ENCODE results near the gene ZFP69B.

The ZFP69B gene

DNA sequence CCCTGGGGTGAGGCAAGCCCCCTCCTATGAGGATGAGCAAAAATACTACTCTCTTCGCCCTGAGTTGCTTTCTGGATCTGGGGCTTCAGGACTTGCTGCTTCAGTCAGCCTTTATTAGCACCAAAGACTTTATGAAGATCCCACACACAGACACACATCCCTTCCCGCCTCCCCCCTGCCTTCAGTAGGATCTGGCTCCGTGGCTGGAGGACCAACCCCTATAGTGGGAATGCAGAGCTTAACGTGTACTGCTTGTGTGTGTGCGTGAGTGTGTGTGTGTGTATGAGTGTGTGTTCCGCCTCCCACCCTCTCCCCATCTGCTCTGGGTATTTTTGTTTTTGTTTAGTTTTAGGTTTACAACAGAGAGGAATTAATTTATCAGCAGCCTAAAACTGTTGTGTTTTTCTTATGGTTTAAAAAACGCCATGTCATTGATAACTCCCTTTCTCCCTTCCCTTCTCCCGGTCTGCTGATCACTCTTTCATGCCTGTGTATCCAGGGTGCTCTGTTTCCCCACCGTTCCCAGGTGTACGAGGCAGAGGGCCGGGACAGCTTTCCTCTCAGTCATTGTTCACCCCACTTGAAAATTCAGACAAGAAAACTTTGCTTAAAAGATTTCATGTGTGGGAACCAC, 27.5 kb upstream of the ZFP69B start:
- Mint-ChIP-seq H3K9me3 (no peaks in the 10 kb centered on the region), H3K27me3 (no peaks in the 10 kb centered on the region), H3K4me3 (no peak overlapping the region), H3K27ac (no peak overlapping the region), H3K4me1 (peaks cover 2% of the 10 kb centered on the region), H3K36me3 (peaks cover 79% of the 10 kb centered on the region)
- no peak for DNase-seq
- CTCF ChIA-PET = no interaction called here

DNA sequence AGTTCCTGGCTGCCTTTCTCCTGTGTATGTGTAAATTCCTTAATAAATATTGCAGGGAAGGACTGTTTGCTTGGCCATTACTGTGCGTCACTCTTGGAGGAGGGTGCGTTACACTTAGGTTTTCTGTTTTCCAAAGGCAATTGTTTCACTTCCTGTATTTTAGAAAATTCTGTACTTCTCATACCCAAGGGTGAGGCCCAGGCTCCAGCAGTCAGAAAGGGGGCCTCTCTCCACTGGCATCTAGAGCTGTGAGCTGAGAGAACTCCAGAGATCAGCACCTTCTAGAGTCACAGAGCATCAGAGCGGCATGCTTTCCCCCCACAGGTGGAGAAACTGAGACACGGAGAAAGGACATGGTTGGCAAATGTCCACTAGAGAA, 27.0 kb upstream of the ZFP69B start:
- Mint-ChIP-seq H3K27me3 (no peaks in the 10 kb centered on the region), H3K4me3 (no peak overlapping the region), H3K36me3 (peaks cover 74% of the 10 kb centered on the region), H3K27ac (no peak overlapping the region), H3K4me1 (peaks cover 2% of the 10 kb centered on the region), H3K9me3 (no peaks in the 10 kb centered on the region)
- CTCF ChIA-PET = no interaction called here
- no peak for DNase-seq

DNA sequence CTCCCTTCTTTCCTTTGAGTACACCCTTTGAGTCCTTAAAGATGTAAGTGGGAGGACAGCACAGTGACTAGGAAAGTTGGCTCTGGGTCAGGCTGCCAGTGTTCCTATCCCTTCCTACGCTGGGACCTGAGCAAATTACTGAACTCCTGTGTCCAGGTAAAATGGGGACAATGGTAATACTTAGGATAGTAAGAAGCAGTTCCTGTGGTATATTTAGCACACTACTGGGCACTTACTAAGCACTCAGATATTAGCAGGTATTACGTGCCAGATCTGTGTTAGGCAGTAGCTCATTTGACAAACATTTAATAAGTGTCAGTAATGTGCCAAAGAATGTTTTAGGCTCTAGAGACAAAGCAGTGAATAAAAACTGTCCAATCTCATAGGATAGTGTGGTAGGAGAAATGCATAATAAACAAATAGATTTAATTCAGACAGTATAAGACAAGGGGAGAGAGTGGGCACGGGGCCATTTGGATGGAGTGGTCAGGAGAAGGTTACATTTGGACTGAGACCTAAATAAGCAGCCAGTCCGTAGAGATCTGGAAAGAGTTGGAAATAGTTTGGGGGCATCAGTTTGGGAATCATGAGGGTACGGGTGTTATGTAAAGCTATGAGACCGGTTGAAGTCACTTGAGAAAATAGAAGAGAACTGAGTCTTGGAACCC, 26.2 kb upstream of the ZFP69B start:
- DNase-seq = no peak
- H3K27me3 Mint-ChIP-seq = no peaks in the 10 kb centered on the region
- peaks cover 2% of the 10 kb centered on the region for H3K4me1 Mint-ChIP-seq
- no peaks in the 10 kb centered on the region for H3K9me3 Mint-ChIP-seq
- peaks cover 65% of the 10 kb centered on the region for H3K36me3 Mint-ChIP-seq
- no peak overlapping the region for H3K27ac Mint-ChIP-seq
- H3K4me3 Mint-ChIP-seq = no peak overlapping the region
- CTCF ChIA-PET = interaction anchor here (0.7 to 3.2 kb wide), 2 partner anchors 13 to 14 kb away, joined by 3 to 15 read pairs; no protein-coding TSS in a partner anchor

DNA sequence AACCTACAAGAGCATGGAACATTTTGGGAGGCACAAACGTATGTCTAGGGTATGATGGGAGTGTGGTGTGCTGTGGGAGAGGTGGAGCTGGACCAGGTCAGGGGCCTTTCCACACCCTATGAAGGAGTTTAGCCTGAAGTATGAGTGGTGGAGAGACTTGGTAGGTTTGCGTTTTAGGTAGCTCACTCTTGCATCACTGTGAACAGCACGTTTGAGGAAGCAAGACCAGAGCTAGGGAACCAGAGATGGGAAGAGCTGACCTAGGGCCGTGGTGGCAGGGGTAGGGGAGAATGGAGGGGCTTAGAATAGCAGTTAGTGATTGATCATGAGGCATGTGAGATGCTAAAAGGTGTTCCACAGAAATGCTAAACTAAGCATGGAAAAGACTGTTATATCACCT, 25.1 kb upstream of the ZFP69B start:
- CTCF ChIA-PET = interaction anchor here (3.2 kb wide), 1 partner anchor 13 kb away, joined by 15 read pairs; no protein-coding TSS in a partner anchor
- Mint-ChIP-seq H3K27ac (no peak overlapping the region), H3K9me3 (no peaks in the 10 kb centered on the region), H3K27me3 (no peaks in the 10 kb centered on the region), H3K4me1 (peaks cover 2% of the 10 kb centered on the region), H3K4me3 (no peak overlapping the region), H3K36me3 (peaks cover 56% of the 10 kb centered on the region)
- DNase-seq = no peak

GRCh38 chr1:40431385-40431784, 18.9 kb upstream of the ZFP69B start:
- Mint-ChIP-seq H3K36me3 (peaks cover 14% of the 10 kb centered on the region), H3K9me3 (no peaks in the 10 kb centered on the region), H3K4me3 (no peak overlapping the region), H3K27me3 (no peaks in the 10 kb centered on the region), H3K4me1 (no peaks in the 10 kb centered on the region), H3K27ac (peak overlapping the region; percentile 16)
- CTCF ChIA-PET = interaction anchor here (1.9 kb wide), 1 partner anchor 8 kb away, joined by 9 read pairs; no protein-coding TSS in a partner anchor
- no peak for DNase-seq

DNA sequence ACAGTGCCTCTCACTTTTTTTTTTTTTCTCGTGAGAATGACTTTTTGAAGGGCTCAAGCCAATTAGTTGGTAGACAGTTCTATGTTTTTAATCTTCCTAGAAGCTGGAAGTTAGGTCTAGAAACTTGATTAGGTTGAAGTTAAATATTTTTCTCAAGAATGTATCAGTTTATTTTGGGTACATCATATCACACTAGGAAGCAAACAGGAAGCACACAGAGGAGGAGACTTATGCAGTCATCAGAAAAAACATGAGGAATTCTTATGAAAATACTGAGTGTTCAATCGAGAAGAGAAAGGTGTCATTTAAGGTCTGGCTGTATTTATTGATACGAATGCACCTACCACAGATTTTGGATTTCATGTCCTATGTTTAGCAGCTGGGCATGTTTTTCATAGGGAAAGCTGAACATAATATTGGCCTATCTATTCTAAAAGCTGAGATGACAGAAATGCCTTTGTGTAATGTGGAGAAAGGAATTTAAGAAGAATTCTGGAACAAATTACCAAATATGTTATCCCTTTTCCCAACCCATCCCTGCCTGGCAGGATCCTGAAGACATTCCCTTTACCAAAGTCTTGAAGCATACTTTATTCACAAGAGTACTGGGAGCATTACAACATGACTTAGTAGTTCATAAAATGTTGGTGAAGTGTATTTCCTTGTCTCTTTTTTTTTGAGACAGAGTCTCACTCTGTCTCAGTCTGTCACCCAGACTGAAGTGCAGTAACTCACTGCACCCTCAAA, 17.5 kb upstream of the ZFP69B start:
- Mint-ChIP-seq H3K4me1 (no peaks in the 10 kb centered on the region), H3K36me3 (peaks cover 8% of the 10 kb centered on the region), H3K27me3 (no peaks in the 10 kb centered on the region), H3K27ac (no peak overlapping the region), H3K9me3 (no peaks in the 10 kb centered on the region), H3K4me3 (no peak overlapping the region)
- CTCF ChIA-PET = interaction anchor here (0.8 to 1.4 kb wide), 2 partner anchors 28 to 280 kb away, joined by 4 read pairs; no protein-coding TSS in a partner anchor
- no peak for DNase-seq

GRCh38 chr1:40435471-40435870, 14.8 kb upstream of the ZFP69B start:
- DNase-seq = no peak
- CTCF ChIA-PET = no interaction called here
- Mint-ChIP-seq H3K9me3 (peaks cover 5% of the 10 kb centered on the region), H3K4me1 (no peaks in the 10 kb centered on the region), H3K27ac (no peak overlapping the region), H3K36me3 (peaks cover 8% of the 10 kb centered on the region), H3K27me3 (no peaks in the 10 kb centered on the region), H3K4me3 (no peak overlapping the region)

- peaks cover 5% of the 10 kb centered on the region for H3K9me3 Mint-ChIP-seq
- H3K4me3 Mint-ChIP-seq = no peak overlapping the region
- H3K36me3 Mint-ChIP-seq = peaks cover 8% of the 10 kb centered on the region
- CTCF ChIA-PET = interaction anchor here (0.6 kb wide), 1 partner anchor 90 kb away, joined by 3 read pairs; no protein-coding TSS in a partner anchor
- no peaks in the 10 kb centered on the region for H3K4me1 Mint-ChIP-seq
- no peak overlapping the region for H3K27ac Mint-ChIP-seq
- DNase-seq = no peak
- no peaks in the 10 kb centered on the region for H3K27me3 Mint-ChIP-seq
These were observed 14.4 kb upstream of the ZFP69B start for GRCh38 chr1:40435876-40436275.

DNA sequence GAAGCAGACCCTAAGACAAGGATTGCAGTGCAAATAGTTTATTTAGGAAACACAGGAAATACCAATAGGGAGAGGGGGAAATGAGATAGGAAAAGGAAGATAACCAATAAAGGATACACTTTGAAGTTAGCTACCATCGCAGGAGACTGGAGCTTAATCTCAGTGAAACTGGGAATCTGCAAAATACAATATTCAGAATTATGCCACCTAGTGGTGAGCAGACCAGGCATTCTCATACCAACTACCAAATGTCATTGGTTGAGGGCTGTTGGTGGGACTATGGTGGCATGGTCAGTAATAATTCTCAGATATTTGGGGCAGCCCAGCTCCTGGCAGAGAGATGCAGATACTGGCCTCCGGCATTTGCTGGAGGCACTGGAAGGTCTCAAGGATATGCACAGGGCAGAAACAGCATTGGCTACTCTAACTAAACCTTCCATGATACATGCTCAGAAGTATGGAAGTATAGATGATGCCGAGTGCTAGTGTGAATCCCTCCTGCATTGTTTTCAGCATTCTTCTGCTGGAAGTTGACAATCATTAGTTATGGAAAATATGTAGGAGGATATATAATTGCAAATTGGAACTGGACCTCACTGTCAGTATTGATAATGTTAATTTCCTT, 11.8 kb upstream of the ZFP69B start:
- CTCF ChIA-PET = interaction anchor here (0.9 to 3.5 kb wide), 8 partner anchors 8 to 305 kb away, joined by 3 to 15 read pairs (median 5); no protein-coding TSS in a partner anchor
- Mint-ChIP-seq H3K27me3 (no peaks in the 10 kb centered on the region), H3K36me3 (peaks cover 5% of the 10 kb centered on the region), H3K27ac (no peak overlapping the region), H3K4me3 (no peak overlapping the region), H3K9me3 (peaks cover 5% of the 10 kb centered on the region), H3K4me1 (no peaks in the 10 kb centered on the region)
- DNase-seq = peak; percentile 32

DNA sequence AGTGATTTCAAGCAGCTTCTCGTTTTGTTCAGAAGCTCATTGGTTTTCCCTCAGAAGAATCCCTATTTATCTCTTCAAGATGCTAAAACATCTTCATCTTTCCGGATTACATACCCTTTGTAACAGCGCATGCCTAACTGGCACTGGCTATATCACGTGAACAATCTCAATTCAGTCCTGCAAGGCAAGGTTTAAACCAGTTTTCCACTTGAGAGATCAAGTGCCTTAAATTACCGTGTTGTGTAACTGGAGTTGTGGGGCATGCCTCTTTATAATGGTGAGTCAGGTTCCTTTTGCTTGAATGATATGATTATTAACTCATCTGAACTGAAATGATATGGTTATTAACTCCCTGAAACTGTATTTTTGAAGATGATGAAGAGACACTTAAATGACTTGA, 11.0 kb upstream of the ZFP69B start:
- peaks cover 7% of the 10 kb centered on the region for H3K36me3 Mint-ChIP-seq
- no peak overlapping the region for H3K27ac Mint-ChIP-seq
- H3K4me1 Mint-ChIP-seq = no peaks in the 10 kb centered on the region
- no peak overlapping the region for H3K4me3 Mint-ChIP-seq
- DNase-seq = no peak
- no peaks in the 10 kb centered on the region for H3K27me3 Mint-ChIP-seq
- H3K9me3 Mint-ChIP-seq = peaks cover 5% of the 10 kb centered on the region
- CTCF ChIA-PET = interaction anchor here (0.9 to 3.5 kb wide), 3 partner anchors 9 to 23 kb away, joined by 3 to 15 read pairs (median 9); no protein-coding TSS in a partner anchor

DNA sequence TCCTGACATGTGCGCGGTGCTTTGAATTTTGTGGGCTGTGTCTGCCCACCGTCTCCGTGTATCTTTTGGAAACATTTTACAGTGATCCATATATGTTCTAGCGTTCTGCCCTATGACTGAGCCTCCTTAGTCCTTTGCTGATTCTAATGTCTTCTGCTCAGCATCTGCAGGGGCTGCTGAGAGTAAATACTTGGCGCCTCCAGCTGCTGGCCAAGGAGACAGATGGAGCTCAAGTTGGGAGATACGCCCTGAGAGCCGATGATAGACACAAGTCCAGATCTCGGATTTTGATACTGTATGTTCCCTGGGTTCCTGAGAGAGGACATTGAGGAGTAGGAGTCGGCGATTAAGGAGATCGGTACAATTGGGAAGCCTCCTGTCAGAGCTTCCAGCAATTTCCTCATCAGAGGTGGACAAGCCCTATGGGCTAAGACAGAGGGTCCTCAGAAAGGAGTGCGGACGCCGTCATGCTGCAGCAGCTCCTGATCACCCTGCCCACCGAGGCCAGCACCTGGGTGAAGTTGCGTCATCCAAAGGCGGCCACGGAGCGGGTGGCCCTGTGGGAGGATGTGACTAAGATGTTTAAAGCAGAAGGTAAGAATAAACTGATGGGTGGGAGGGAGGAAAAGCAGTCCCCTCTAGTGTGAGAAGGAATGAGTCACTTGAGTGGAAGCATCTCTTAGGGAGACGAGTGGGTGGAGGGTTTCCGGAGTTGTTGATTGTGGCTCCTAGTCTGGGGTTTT, 390 bp downstream of the ZFP69B start:
- H3K27me3 Mint-ChIP-seq = no peaks in the 10 kb centered on the region
- peaks cover 29% of the 10 kb centered on the region for H3K4me1 Mint-ChIP-seq
- H3K27ac Mint-ChIP-seq = peak overlapping the region; percentile 95
- CTCF ChIA-PET = interaction anchor here (0.7 to 1.5 kb wide), 4 partner anchors 81 to 306 kb away, joined by 3 to 7 read pairs (median 4); no protein-coding TSS in a partner anchor
- H3K9me3 Mint-ChIP-seq = peaks cover 53% of the 10 kb centered on the region
- peaks cover 60% of the 10 kb centered on the region for H3K36me3 Mint-ChIP-seq
- peak; percentile 74 for DNase-seq
- H3K4me3 Mint-ChIP-seq = peak overlapping the region; percentile 82

GRCh38 chr1:40451238-40451585, 936 bp downstream of the ZFP69B start:
- H3K27ac Mint-ChIP-seq = peak overlapping the region; percentile 95

DNA sequence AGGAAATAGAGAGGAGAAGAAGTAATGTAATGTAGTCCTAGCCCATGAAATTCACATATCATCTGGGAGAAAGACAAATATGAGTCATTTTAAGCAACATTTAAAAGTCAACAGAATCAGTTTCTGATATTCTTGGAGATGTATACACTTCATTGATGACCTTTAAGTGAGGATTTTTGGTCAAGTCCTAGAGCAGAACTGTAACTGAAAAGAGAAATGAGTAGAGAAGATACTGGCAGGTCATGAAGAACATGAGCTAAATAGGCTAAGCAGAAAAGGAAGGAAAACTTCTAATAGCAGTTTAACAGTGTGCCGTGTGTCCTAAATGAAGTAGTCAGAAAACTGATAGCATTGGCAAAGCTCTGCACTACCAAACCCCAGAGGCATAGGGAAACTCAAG, 4.6 kb downstream of the ZFP69B start:
- H3K27ac Mint-ChIP-seq = no peak overlapping the region
- peaks cover 78% of the 10 kb centered on the region for H3K9me3 Mint-ChIP-seq
- no peaks in the 10 kb centered on the region for H3K27me3 Mint-ChIP-seq
- peaks cover 89% of the 10 kb centered on the region for H3K36me3 Mint-ChIP-seq
- H3K4me1 Mint-ChIP-seq = peaks cover 28% of the 10 kb centered on the region
- DNase-seq = no peak
- no peak overlapping the region for H3K4me3 Mint-ChIP-seq
- CTCF ChIA-PET = no interaction called here

More at GRCh38 chr1:40451238-40451585, 936 bp downstream of the ZFP69B start:
- CTCF ChIA-PET = interaction anchor here (0.7 to 1.5 kb wide), 3 partner anchors 81 to 113 kb away, joined by 3 to 5 read pairs (median 4); no protein-coding TSS in a partner anchor
- peaks cover 29% of the 10 kb centered on the region for H3K4me1 Mint-ChIP-seq
- DNase-seq = no peak
- H3K36me3 Mint-ChIP-seq = peaks cover 61% of the 10 kb centered on the region
- H3K27me3 Mint-ChIP-seq = no peaks in the 10 kb centered on the region
- peaks cover 55% of the 10 kb centered on the region for H3K9me3 Mint-ChIP-seq
- H3K4me3 Mint-ChIP-seq = peak overlapping the region; percentile 82

All from activated naive CD4-positive, alpha-beta T cell treated with anti-CD3 and anti-CD28 coated beads, Interleukin-2, amount 10 ng/mL, durations not matched to agents 7 days and 5 days (primary cell).